ENCODE results near the gene FAM81A.

DNA sequence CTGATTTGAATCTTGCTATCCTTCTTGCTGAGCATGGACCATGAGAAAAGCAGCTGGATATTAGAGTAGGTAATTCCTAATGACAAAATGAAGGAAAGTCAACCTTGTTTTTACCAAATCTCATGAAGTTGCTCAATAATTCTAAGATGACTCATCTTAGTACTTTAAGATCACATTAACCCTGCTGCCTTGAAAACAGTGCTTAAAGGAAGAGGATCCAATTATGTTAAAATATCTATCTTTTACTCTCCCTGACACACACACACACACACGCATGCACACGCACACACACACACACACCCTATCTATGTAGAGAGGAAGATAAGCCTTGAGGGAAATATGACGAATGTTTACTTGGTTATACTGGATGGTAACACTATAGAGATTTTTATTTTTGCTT lies 49.3 kb upstream of the FAM81A start:
- TF ChIP-seq POLR2A (IDR thresholded peaks at IDR 0.05) (no peak), EP300 (IDR thresholded peaks at IDR 0.05) (no peak)

Data from ovary (tissue), 1 donor.